ENCODE results near the gene SNX17.

DNA sequence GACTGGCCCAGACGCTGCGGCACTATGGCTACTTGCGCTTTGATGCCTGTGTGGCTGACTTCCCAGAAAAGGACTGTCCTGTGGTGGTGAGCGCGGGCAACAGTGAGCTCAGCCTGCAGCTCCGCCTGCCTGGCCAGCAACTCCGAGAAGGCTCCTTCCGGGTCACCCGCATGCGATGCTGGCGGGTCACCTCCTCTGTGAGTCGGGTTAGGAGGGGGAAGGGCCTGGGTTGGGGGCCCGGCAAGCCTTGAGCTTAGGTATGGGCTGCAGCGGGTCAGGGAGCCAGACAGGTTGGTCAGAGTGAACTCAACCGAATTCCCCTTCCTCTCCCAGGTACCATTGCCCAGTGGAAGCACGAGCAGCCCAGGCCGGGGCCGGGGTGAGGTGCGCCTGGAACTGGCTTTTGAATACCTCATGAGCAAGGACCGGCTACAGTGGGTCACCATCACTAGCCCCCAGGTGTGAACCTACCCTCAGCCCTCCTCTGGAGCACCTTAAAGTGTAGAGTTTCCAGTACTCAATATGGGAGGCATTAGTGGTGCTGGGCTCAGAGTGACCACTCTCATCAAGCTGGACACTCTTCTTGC, 5.2 kb downstream of the SNX17 start:
- TF ChIP-seq, protein P1, sequence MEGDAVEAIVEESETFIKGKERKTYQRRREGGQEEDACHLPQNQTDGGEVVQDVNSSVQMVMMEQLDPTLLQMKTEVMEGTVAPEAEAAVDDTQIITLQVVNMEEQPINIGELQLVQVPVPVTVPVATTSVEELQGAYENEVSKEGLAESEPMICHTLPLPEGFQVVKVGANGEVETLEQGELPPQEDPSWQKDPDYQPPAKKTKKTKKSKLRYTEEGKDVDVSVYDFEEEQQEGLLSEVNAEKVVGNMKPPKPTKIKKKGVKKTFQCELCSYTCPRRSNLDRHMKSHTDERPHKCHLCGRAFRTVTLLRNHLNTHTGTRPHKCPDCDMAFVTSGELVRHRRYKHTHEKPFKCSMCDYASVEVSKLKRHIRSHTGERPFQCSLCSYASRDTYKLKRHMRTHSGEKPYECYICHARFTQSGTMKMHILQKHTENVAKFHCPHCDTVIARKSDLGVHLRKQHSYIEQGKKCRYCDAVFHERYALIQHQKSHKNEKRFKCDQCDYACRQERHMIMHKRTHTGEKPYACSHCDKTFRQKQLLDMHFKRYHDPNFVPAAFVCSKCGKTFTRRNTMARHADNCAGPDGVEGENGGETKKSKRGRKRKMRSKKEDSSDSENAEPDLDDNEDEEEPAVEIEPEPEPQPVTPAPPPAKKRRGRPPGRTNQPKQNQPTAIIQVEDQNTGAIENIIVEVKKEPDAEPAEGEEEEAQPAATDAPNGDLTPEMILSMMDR (IDR thresholded peaks at IDR 0.05 in 2 of 3, conservative IDR thresholded peaks at IDR 0.05 in 1 of 3; ENCODE audit: borderline replicate concordance in 1 of 3, insufficient read depth in 1 of 3, low read depth in 2 of 3, low read length in 2 of 3), result no peak
- TF ChIP-seq POLR2A (IDR thresholded peaks at IDR 0.05; ENCODE audit: borderline replicate concordance, extremely low read depth, insufficient read depth, insufficient read length) (no peak), YY1 (IDR thresholded peaks at IDR 0.05; ENCODE audit: extremely low read depth, insufficient replicate concordance, low read depth, low read length) (no peak), FOSL1 (IDR thresholded peaks at IDR 0.05; ENCODE audit: low read depth) (no peak), SIN3A (IDR thresholded peaks at IDR 0.05; ENCODE audit: low read depth) (no peak), ELF1 (IDR thresholded peaks at IDR 0.05; ENCODE audit: borderline replicate concordance, low read depth) (no peak), ZNF274 (IDR thresholded peaks at IDR 0.05; ENCODE audit: low read depth, low read length) (no peak), EZH2phosphoT487 (IDR thresholded peaks at IDR 0.05; ENCODE audit: borderline replicate concordance) (no peak), EZH2 (IDR thresholded peaks at IDR 0.05) (no peak)
- TF ChIP-seq, protein P2, sequence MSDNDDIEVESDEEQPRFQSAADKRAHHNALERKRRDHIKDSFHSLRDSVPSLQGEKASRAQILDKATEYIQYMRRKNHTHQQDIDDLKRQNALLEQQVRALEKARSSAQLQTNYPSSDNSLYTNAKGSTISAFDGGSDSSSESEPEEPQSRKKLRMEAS (IDR thresholded peaks at IDR 0.05), result no peak
